Uterus (tissue), 2 donors: ENCODE results near the gene SYVN1.

ENCODE experiments used
- CTCF ChIP-seq, 4 experiments: fragments of 200-600 bp in 2 of 4; fragments of 450-650 bp in 2 of 4; sonication (generic) in 2 of 4; IDR thresholded peaks; one replicate each; pipeline ENCODE4 v1.5.1; 2016 to 2019; ENCODE audit warnings: antibody characterized with exemption in 4 of 4, mild to moderate bottlenecking in 2 of 4, moderate library complexity in 1 of 4
- POLR2A ChIP-seq, 2 donors: fragments of 450-650 bp; IDR thresholded peaks; one replicate each; pipeline ENCODE4 v1.6.1; 2016; ENCODE audit warnings: antibody characterized with exemption in 2 of 2, mild to moderate bottlenecking in 1 of 2, moderate library complexity in 1 of 2

DNA sequence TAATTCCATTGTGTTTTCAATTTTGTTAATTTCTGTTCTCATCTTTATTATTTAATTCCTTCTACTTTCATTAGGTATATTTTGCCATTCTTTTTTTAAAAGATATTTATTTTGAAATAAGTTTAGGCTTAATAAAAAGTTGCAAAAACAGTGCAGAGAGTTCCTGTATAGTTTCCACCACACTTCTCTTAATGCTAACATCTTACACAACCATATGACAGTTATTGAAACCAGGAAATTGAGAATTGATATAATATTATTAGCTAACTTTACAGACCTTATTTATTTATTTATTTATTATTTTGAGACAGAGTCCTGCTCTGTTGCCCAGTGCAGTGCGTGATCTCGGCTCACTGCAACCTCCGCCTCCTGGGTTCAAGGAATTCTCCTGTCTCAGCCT lies 21.9 kb upstream of the SYVN1 start:
- TF ChIP-seq CTCF (IDR thresholded peaks at IDR 0.05) (no peak), POLR2A (IDR thresholded peaks at IDR 0.05) (no peak)
